ENCODE measurements around the gene CDYL2. TPM values are rescaled to one million over a fixed set of nuclear protein-coding genes. Genes with fewer than 3 reads are reported as not detected.

CDYL2 gene
- total RNA-seq, 1 experiment from 2014 or later, result 1.1 TPM

DNA sequence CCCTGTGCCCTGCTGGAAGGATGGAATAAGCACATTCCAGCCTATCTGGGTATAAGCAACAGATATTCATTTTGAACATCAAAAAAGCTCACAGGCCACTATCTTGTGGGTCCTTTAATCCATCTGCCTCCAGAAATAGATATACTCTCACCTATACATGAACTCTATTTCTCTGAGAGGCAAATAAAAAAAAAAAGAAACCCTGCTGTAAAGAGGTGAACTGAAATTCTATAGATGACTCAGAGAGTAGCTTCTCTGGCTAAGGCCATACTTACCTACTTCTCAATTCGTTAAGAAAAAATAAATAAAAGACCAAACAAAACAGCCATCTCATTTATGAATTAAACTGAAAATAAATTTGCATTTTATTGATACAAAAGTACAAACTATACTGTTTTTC, 177.3 kb downstream of the CDYL2 start:
- DNase-seq (ENCODE audit: low spot score), result no peak

GRCh38 chr16:80623376-80623775, 181.0 kb downstream of the CDYL2 start:
- DNase-seq (ENCODE audit: low spot score), result no peak

DNA sequence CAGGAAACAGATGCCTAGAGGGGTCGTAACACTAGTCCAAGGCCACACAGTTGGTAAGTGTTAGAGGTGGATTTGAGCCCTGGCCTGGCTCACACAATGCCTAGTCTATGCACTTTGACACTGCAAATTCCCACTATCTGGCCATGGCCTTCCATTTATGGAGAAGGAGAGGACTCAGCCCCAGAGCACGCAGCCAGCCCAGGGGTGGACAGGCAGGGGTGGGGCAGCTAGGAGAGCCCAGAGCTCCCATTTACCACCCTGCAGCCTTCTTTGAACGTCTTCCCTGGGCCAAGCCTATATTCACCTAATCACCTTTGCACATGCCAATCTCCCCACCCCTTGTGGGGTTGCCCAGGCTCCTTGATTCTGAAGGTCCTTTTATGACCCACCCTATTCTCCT, 182.4 kb downstream of the CDYL2 start:
- DNase-seq (ENCODE audit: low spot score), result no peak

GRCh38 chr16:80620736-80621605, 183.4 kb downstream of the CDYL2 start:
- DNase-seq (ENCODE audit: low spot score), result no peak

DNA sequence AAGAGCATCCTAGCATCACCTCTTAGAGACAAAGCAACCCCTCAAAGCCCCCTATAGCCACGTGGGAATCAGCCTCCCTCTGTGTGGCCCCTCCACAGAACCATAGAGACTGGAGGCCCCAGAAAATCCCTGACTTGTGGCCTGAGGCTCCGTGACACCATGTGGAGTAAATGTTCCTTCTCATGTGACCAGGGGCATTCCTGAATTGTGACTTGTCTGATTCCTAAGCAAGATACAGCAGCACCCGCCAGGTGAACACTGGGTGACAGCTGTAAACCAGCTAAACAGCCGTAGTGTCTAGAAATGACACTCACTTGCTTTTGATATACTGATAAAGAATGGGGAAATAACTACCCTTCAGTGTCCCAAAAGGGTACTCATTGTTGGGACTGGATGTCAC, 184.6 kb downstream of the CDYL2 start:
- DNase-seq (ENCODE audit: low spot score), result peak; percentile 33

GRCh38 chr16:80618862-80619648, 185.3 kb downstream of the CDYL2 start:
- no peak for DNase-seq (ENCODE audit: low spot score)

DNA sequence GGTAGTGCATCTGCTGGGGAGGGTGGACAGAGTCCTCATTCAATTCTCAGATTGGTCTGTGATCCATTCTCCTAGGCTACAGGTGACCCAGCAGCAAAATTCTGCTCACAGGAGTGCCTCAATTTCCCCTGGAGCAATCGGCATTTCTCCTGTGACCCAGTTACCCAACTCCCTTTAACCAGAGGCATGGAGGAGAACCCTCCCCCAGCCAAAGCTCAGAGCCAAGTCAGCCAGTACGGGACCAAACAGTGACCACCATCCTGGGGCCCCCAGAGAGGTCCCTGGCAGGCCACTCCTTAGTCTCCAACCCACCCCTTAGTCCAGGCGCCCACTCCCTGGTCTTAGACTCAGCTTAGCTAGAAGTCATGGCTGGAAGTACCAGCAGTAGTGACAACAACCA, 188.0 kb downstream of the CDYL2 start:
- DNase-seq (ENCODE audit: low spot score), result no peak

DNA sequence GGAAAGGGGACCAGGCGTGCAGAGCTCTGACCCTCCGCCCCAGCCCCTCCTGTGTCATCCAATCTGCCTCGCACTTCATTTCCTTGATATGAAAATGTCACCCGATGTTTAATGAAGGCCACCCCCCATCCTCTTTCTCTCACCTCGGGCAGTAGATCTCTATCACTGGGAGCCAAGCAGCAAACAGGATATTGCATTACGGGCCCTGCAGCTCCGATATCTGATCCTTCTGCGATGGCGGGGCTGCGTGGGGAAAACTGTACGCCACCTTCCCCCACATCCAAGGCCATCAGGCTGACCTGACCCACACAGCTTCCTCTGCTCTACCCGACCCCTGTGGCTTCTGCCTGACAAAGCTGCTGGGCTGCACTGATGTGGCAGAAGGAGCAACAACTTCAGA, 188.7 kb downstream of the CDYL2 start:
- DNase-seq (ENCODE audit: low spot score), result no peak

DNA sequence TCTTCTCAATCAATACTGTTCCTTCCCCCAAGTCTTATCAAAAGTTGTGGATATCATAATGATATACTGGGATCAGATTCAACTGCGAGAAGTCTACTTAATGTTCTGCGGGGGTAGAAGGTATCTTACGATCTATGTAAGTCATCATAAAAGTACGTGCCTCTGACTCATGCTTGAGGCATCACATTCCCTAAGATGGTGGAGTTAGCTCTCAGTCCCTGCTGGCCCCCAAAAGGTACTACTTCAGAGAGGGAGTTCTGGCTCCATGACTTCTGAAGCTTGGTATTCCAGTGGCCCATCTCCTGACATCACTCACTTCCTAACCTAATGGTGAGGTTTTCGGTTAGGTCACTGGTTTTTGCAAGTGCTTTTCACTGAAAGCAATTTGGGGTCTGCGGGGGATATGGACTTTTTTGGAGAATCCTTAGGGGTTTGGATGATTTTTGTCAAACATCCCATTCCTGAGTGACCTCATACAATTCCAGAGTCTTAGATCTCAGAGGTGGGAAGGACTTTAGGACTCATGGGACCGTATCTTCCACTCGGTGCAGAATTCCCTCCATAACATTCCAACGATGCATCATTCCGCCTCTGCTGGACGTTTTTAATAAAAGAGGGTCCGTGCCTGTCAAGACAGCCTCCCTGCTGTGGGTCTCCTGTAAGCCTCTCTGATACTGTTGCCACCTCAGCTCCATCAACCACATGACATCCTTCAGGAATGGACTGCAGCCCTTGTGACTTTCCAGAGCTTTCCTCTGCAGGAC, 189.3 kb downstream of the CDYL2 start:
- DNase-seq (ENCODE audit: low spot score), result peak; percentile 18

DNA sequence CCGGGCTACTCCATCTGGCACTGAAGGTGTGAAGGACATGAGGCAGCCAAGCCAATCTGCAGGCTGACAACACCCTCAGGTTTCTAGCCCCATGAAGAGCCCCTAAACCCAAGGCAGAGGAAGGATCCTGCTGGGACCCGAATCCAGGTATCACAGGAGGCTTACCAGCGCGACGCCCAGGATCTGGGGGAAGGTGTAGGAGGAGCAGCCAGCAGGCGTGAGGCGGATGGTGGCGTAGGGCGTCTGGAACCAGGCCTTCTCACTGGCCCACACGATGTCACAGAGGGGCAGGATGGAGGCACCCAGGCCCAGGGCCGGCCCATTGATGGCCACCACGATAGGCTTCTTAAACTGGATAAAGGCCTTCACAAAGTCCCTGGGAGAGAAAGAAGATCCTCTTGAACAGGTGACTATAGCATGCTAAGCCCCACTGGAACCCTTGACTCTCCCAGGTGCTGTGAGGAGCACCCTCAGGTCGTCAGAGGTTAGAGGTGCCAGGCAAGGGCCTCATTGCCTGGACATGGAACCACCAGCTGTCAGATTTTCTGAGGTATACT, 191.9 kb downstream of the CDYL2 start:
- DNase-seq (ENCODE audit: low spot score), result no peak

DNA sequence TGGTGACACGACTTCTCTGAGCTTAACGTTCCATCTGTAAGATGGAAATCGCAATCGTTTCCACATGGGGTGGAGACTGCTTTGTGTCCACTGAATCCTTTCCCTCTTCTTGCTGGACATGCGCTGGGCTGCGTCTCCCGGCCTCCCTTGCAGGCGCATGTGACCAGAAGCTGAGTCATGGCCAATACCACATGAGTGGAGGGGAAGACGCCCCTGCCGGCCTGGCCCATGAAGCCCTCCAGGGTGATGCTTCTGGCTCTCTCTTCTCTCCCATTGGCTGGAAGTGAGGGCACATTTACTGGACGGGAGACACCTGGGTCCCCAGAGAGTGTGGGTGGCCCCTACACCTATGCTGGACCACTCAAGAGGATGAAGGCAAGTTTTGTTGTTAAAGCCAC, 192.5 kb downstream of the CDYL2 start:
- no peak for DNase-seq (ENCODE audit: low spot score)

DNA sequence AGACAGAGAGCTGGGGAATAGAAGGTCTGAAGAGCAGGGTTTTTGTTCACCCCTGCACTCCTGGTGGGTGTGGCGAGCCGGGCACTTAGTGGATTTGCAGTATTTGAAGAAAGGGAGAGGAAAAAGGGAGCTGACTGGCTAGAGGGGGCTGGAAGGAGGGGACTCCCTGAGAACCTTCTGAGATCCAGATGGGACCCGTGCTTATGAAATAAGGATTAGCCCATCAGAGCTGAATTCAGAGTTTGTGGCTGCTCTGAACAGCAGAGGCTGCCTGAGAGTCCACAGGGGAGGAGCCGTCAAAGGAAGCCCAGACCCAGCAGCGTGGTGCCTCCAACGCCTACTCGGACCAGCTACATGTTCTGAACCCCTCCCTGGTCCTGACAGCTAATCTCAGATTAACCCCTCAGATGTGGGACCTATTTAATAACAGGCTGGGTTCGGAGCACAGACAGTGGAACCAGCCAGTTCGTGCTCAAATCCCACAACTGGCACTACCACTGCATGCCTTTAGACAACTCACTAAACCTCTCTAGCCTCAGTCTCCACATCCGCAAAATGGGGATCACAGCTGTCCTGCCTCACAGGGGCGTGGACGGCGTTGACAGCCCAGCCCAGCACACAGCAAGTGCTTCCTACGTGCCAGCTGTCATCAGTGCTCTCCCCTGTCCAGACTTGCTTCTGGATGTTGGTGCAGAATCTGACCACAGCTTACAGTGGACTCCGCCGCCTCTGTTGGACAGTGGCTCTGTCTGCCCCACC, 193.0 kb downstream of the CDYL2 start:
- DNase-seq (ENCODE audit: low spot score), result no peak

- no peak for DNase-seq (ENCODE audit: low spot score)
These were observed 193.8 kb downstream of the CDYL2 start for GRCh38 chr16:80610481-80611156.

- DNase-seq (ENCODE audit: low spot score), result no peak
These were observed 195.5 kb downstream of the CDYL2 start for GRCh38 chr16:80608946-80609345.

- no peak for DNase-seq (ENCODE audit: low spot score)
These were observed 197.2 kb downstream of the CDYL2 start for GRCh38 chr16:80607204-80607603.

DNA sequence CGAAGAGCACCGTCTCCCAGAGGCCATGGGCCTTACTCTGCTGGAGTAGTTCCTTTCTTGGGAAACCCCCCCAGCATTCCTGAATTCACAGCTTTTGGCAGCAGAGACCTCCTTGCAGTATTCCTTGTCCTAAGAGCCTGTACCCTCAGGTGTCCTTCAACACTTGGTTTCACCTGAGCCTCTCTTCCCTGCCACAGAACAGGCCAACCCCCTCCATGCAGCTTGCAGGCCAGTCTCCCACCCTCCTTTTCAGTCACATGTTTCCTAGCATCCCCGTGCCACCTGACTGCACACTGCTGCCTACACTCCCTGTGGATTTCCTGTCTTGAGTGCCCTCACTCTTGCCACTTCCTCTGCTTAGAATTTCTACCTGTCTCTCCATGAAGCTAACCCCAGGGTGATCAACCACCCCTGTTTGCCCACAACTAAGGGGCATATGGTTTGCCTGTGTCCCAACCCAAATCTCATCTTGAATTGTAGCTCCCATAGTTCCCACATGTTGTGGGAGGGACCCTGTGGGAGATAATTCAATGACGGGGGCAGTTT, 198.1 kb downstream of the CDYL2 start:
- DNase-seq (ENCODE audit: low spot score), result no peak

- DNase-seq (ENCODE audit: low spot score), result no peak
These were observed 199.6 kb downstream of the CDYL2 start for GRCh38 chr16:80604600-80605355.

DNA sequence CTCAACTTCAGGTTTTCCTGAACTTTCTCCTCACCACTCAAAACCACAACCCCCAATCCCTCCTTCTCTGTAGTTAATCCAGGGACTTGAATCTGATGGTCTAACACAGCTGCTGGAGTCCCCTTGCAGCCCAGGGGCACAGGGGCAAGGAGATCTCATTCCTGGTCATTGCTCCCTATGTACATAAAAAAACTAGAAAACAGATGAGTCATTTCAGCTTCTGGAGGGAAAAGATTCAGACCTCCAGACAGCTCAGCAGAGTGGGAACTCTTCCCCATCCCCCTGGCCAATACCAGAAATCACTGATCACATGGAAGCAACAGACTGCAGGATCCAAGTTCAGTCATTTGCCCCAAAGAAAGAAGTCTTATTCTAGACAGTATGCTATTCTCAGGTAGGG, 201.5 kb downstream of the CDYL2 start:
- DNase-seq (ENCODE audit: low spot score), result no peak

- DNase-seq (ENCODE audit: low spot score), result no peak
These were observed 203.2 kb downstream of the CDYL2 start for GRCh38 chr16:80601182-80601581.
